Calu3 (cell line): ENCODE data around the gene CCDC201. TPM values are rescaled to one million over a fixed set of nuclear protein-coding genes. Genes with fewer than 3 reads are reported as not detected.
"Not testable (repeated sequence)": the region's sequence is repeated elsewhere in the genome, so short reads cannot be mapped to it uniquely, and the experiment has no call there.

ENCODE experiments used
- BruUV-seq: library from RNA; stranded (reverse); fragments of 400-500 nt; replicated peaks from 2 replicates; lab custom pipeline; 2021; lab: Mats Ljungman, UMichigan
- CTCF ChIA-PET: fragments of 300-600 bp; sonication (Branson Sonifier 250); formaldehyde crosslinking; loops from one replicate; lab custom pipeline; 2022; ENCODE audit warnings: antibody characterized with exemption; lab: Charles Lee
- DNase-seq: peaks from one replicate; pipeline ENCODE4 v3.0.0; 2022
- H3K27ac Mint-ChIP-seq: one replicate; pipeline ENCODE4 v1.8.0; 2022; ENCODE audit warnings: mixed read lengths; ENCODE audit not compliant: unreplicated experiment
- H3K27me3 Mint-ChIP-seq: one replicate; pipeline ENCODE4 v1.8.0; 2022; ENCODE audit warnings: mixed read lengths; ENCODE audit not compliant: unreplicated experiment
- H3K36me3 Mint-ChIP-seq: one replicate; pipeline ENCODE4 v1.8.0; 2022; ENCODE audit warnings: mild to moderate bottlenecking, moderate library complexity, mixed read lengths; ENCODE audit not compliant: insufficient read depth, unreplicated experiment
- H3K4me1 Mint-ChIP-seq: one replicate; pipeline ENCODE4 v1.8.0; 2022; ENCODE audit warnings: mild to moderate bottlenecking, low read depth, mixed read lengths; ENCODE audit not compliant: unreplicated experiment
- H3K4me3 Mint-ChIP-seq: one replicate; pipeline ENCODE4 v1.8.0; 2022; ENCODE audit warnings: mild to moderate bottlenecking, low read depth, moderate library complexity, mixed read lengths; ENCODE audit not compliant: unreplicated experiment
- H3K9me3 Mint-ChIP-seq: one replicate; pipeline ENCODE4 v1.8.0; 2022; ENCODE audit warnings: low read depth, mixed read lengths; ENCODE audit not compliant: unreplicated experiment
- intact Hi-C: fragments of 100-400 bp; cut with micrococcal nuclease; formaldehyde crosslinking; loops from one replicate; pipeline ENCODE4 v1.10.0; 2022; ENCODE audit not compliant: unreplicated experiment
- total RNA-seq: library from RNA; stranded (reverse); gene quantifications from 2 replicates; pipeline ENCODE4 v1.2.3, GENCODE V29; 2022

The CCDC201 gene
- total RNA-seq, 1 experiment from 2014 or later, result not detected

GRCh38 chr7:45832433-45833177, 40.3 kb downstream of the CCDC201 start:
- BruUV-seq, CTCF ChIA-PET, H3K36me3 Mint-ChIP-seq, H3K4me3 Mint-ChIP-seq, H3K9me3 Mint-ChIP-seq, intact Hi-C loops, DNase-seq, H3K4me1 Mint-ChIP-seq, H3K27ac Mint-ChIP-seq: not testable (repeated sequence)
- H3K27me3 Mint-ChIP-seq, result peaks cover 32% of the 10 kb centered on the region

- H3K4me1 Mint-ChIP-seq, H3K36me3 Mint-ChIP-seq, H3K9me3 Mint-ChIP-seq, DNase-seq, H3K27ac Mint-ChIP-seq, CTCF ChIA-PET, H3K4me3 Mint-ChIP-seq, intact Hi-C loops, BruUV-seq: not testable (repeated sequence)
- H3K27me3 Mint-ChIP-seq, result peaks cover 21% of the 10 kb centered on the region
These were observed 43.0 kb downstream of the CCDC201 start for GRCh38 chr7:45829846-45830245.

- H3K4me3 Mint-ChIP-seq, H3K4me1 Mint-ChIP-seq, H3K36me3 Mint-ChIP-seq, BruUV-seq, H3K9me3 Mint-ChIP-seq, DNase-seq, H3K27ac Mint-ChIP-seq, CTCF ChIA-PET, intact Hi-C loops: not testable (repeated sequence)
- peaks cover 21% of the 10 kb centered on the region for H3K27me3 Mint-ChIP-seq
These were observed 45.2 kb downstream of the CCDC201 start for GRCh38 chr7:45827731-45828130.

- BruUV-seq, intact Hi-C loops, CTCF ChIA-PET, H3K27ac Mint-ChIP-seq, DNase-seq, H3K4me1 Mint-ChIP-seq, H3K36me3 Mint-ChIP-seq, H3K9me3 Mint-ChIP-seq, H3K4me3 Mint-ChIP-seq: not testable (repeated sequence)
- peaks cover 21% of the 10 kb centered on the region for H3K27me3 Mint-ChIP-seq
These were observed 46.3 kb downstream of the CCDC201 start for GRCh38 chr7:45826550-45826949.

- H3K27me3 Mint-ChIP-seq, intact Hi-C loops, H3K4me1 Mint-ChIP-seq, H3K9me3 Mint-ChIP-seq, H3K36me3 Mint-ChIP-seq, DNase-seq, CTCF ChIA-PET, H3K27ac Mint-ChIP-seq, BruUV-seq, H3K4me3 Mint-ChIP-seq: not testable (repeated sequence)
These were observed 54.1 kb downstream of the CCDC201 start for GRCh38 chr7:45818763-45819162.

- DNase-seq, H3K27ac Mint-ChIP-seq, BruUV-seq, H3K4me1 Mint-ChIP-seq, intact Hi-C loops, H3K9me3 Mint-ChIP-seq, CTCF ChIA-PET, H3K4me3 Mint-ChIP-seq, H3K36me3 Mint-ChIP-seq, H3K27me3 Mint-ChIP-seq: not testable (repeated sequence)
These were observed 55.0 kb downstream of the CCDC201 start for GRCh38 chr7:45817913-45818312.

GRCh38 chr7:45817016-45817415, 55.9 kb downstream of the CCDC201 start:
- intact Hi-C loops, H3K9me3 Mint-ChIP-seq, H3K4me1 Mint-ChIP-seq, H3K27me3 Mint-ChIP-seq, CTCF ChIA-PET, BruUV-seq, H3K27ac Mint-ChIP-seq, H3K4me3 Mint-ChIP-seq, DNase-seq, H3K36me3 Mint-ChIP-seq: not testable (repeated sequence)

GRCh38 chr7:45814216-45815118, 58.4 kb downstream of the CCDC201 start:
- intact Hi-C loops, H3K9me3 Mint-ChIP-seq, H3K4me3 Mint-ChIP-seq, DNase-seq, H3K27me3 Mint-ChIP-seq, H3K4me1 Mint-ChIP-seq, BruUV-seq, H3K27ac Mint-ChIP-seq: not testable (repeated sequence)
- peaks cover 14% of the 10 kb centered on the region for H3K36me3 Mint-ChIP-seq
- CTCF ChIA-PET, result interaction anchor here (0.5 kb wide), 1 partner anchor 618 kb away, joined by 3 read pairs; no protein-coding TSS in a partner anchor

GRCh38 chr7:45813771-45814170, 59.1 kb downstream of the CCDC201 start:
- H3K36me3 Mint-ChIP-seq, result peaks cover 14% of the 10 kb centered on the region
- H3K4me1 Mint-ChIP-seq, H3K27ac Mint-ChIP-seq, H3K9me3 Mint-ChIP-seq, H3K27me3 Mint-ChIP-seq, H3K4me3 Mint-ChIP-seq, BruUV-seq, intact Hi-C loops, DNase-seq: not testable (repeated sequence)
- CTCF ChIA-PET, result interaction anchor here (0.5 to 0.6 kb wide), 2 partner anchors 131 to 618 kb away, joined by 3 to 4 read pairs; no protein-coding TSS in a partner anchor
